WTC11 (cell line): Measurements from ENCODE around the gene BPTF. TPM values are rescaled to one million over a fixed set of nuclear protein-coding genes. Genes with fewer than 3 reads are reported as not detected.
A peak's percentile ranks its signal among the peaks of the same experiment; 100 is the strongest.
"Not testable (repeated sequence)": the region's sequence is repeated elsewhere in the genome, so short reads cannot be mapped to it uniquely, and the experiment has no call there.

ENCODE experiments used
- ATAC-seq: fragments of 200-7000 bp; cut with Tn5 transposase; 2 replicates; pipeline ENCODE4 v1.10.0; 2021; ENCODE audit warnings: mild to moderate bottlenecking, moderate library complexity
- CTCF ChIA-PET: fragments of 300-600 bp; sonication (Branson Sonifier 250); formaldehyde crosslinking; loops from one replicate; lab custom pipeline; 2021; ENCODE audit warnings: antibody characterized with exemption; lab: Charles Lee
- POLR2A ChIA-PET: fragments of 350-600 bp; sonication (Branson Sonifier 250); formaldehyde crosslinking; loops from one replicate; lab custom pipeline; 2021; ENCODE audit warnings: antibody characterized with exemption; lab: Charles Lee
- DNase-seq: peaks from one replicate; pipeline ENCODE4 v3.0.0; 2021; ENCODE audit warnings: low spot score
- H3K27ac Mint-ChIP-seq: 2 replicates; pipeline ENCODE4 v1.8.0; 2021; ENCODE audit warnings: mixed read lengths
- H3K27me3 Mint-ChIP-seq: 2 replicates; pipeline ENCODE4 v1.8.0; 2021; ENCODE audit warnings: low read depth, mild to moderate bottlenecking, moderate library complexity, mixed read lengths
- H3K36me3 Mint-ChIP-seq: 2 replicates; pipeline ENCODE4 v1.8.0; 2021; ENCODE audit warnings: mixed read lengths
- H3K4me1 Mint-ChIP-seq: 2 replicates; pipeline ENCODE4 v1.8.0; 2022; ENCODE audit warnings: mixed read lengths
- H3K4me3 Mint-ChIP-seq: 2 replicates; pipeline ENCODE4 v1.8.0; 2021; ENCODE audit warnings: mild to moderate bottlenecking, moderate library complexity, mixed read lengths
- H3K9me3 Mint-ChIP-seq: 2 replicates; pipeline ENCODE4 v1.8.0; 2021; ENCODE audit warnings: mixed read lengths
- ETV6 ChIP-seq: sonication (generic); formaldehyde crosslinking; IDR thresholded peaks from 2 replicates; pipeline ENCODE4 v1.8.1; 2022; ENCODE audit warnings: mild to moderate bottlenecking, missing genetic modification reagents
- GABPB1 ChIP-seq: sonication (generic); formaldehyde crosslinking; IDR thresholded peaks from 2 replicates; pipeline ENCODE4 v1.8.1; 2023; ENCODE audit warnings: mild to moderate bottlenecking, missing genetic modification reagents
- HMGXB4 ChIP-seq: sonication (generic); formaldehyde crosslinking; IDR thresholded peaks from 2 replicates; pipeline ENCODE4 v1.8.1; 2023; ENCODE audit warnings: mild to moderate bottlenecking, moderate library complexity, missing genetic modification reagents
- JAZF1 ChIP-seq: fragments of 250-450 bp; sonication (Bioruptor Pico); IDR thresholded peaks from 2 replicates; pipeline ENCODE4 v1.9.0; 2021; ENCODE audit warnings: moderate library complexity, mild to moderate bottlenecking, inconsistent platforms
- NR3C1 ChIP-seq: sonication (generic); formaldehyde crosslinking; conservative IDR thresholded peaks from 2 replicates; pipeline ENCODE4 v1.8.1; 2023; ENCODE audit warnings: low read depth, mild to moderate bottlenecking, missing genetic modification reagents
- RELA ChIP-seq: sonication (generic); formaldehyde crosslinking; IDR thresholded peaks from 2 replicates; pipeline ENCODE4 v1.8.1; 2022; ENCODE audit warnings: missing genetic modification reagents, mild to moderate bottlenecking, borderline replicate concordance
- RORB ChIP-seq: fragments of 250-450 bp; sonication (Bioruptor Pico); IDR thresholded peaks from 2 replicates; pipeline ENCODE4 v1.9.0; 2021; ENCODE audit warnings: mild to moderate bottlenecking
- SMAD3 ChIP-seq: sonication (generic); formaldehyde crosslinking; IDR thresholded peaks from 2 replicates; pipeline ENCODE4 v1.8.0; 2022; ENCODE audit warnings: missing genetic modification reagents, mild to moderate bottlenecking, borderline replicate concordance
- TEAD1 ChIP-seq: sonication (generic); formaldehyde crosslinking; IDR thresholded peaks from 2 replicates; pipeline ENCODE4 v1.8.0; 2022; ENCODE audit warnings: mild to moderate bottlenecking, missing genetic modification reagents
- ZNF416 ChIP-seq: fragments of 250-450 bp; sonication (Bioruptor Pico); IDR thresholded peaks from 2 replicates; pipeline ENCODE4 v1.9.0; 2021; ENCODE audit warnings: mild to moderate bottlenecking, inconsistent platforms
- ZNF423 ChIP-seq: fragments of 250-450 bp; sonication (Bioruptor Pico); IDR thresholded peaks from 2 replicates; pipeline ENCODE4 v2.1.2; 2022; ENCODE audit warnings: mild to moderate bottlenecking, moderate library complexity
- total RNA-seq: library from RNA; stranded (reverse); gene quantifications from 3 replicates; pipeline ENCODE4 v1.2.3, GENCODE V29; 2021
- TF ChIP-seq, protein P1 (sequence below): sonication (generic); formaldehyde crosslinking; IDR thresholded peaks from 2 replicates; pipeline ENCODE4 v1.8.0; 2022; ENCODE audit warnings: mild to moderate bottlenecking, missing genetic modification reagents
- TF ChIP-seq, protein P2 (sequence below): fragments of 250-450 bp; sonication (Bioruptor Pico); IDR thresholded peaks from 2 replicates; pipeline ENCODE4 v1.8.0; 2021; ENCODE audit warnings: mild to moderate bottlenecking
- TF ChIP-seq, protein P3 (sequence below): sonication (generic); formaldehyde crosslinking; IDR thresholded peaks from 2 replicates; pipeline ENCODE4 v1.8.1; 2022; ENCODE audit warnings: mild to moderate bottlenecking, moderate library complexity, missing genetic modification reagents
- TF ChIP-seq, protein P4 (sequence below): sonication (generic); formaldehyde crosslinking; IDR thresholded peaks from 2 replicates; pipeline ENCODE4 v1.8.1; 2022; ENCODE audit warnings: low read depth, missing genetic modification reagents, borderline replicate concordance
- TF ChIP-seq, protein P5 (sequence below): sonication (generic); formaldehyde crosslinking; IDR thresholded peaks from 2 replicates; pipeline ENCODE4 v1.8.1; 2022; ENCODE audit warnings: mild to moderate bottlenecking, missing genetic modification reagents, moderate library complexity, borderline replicate concordance
- TF ChIP-seq, protein P6 (sequence below): sonication (generic); formaldehyde crosslinking; IDR thresholded peaks from 2 replicates; pipeline ENCODE4 v1.8.0; 2022; ENCODE audit warnings: mild to moderate bottlenecking, missing genetic modification reagents
- TF ChIP-seq, protein P7 (sequence below): sonication (generic); formaldehyde crosslinking; IDR thresholded peaks from 2 replicates; pipeline ENCODE4 v1.8.0; 2022; ENCODE audit warnings: mild to moderate bottlenecking, missing genetic modification reagents

The BPTF gene
- total RNA-seq, 1 experiment from 2014 or later, result 178 TPM

- DNase-seq, ATAC-seq, H3K27me3 Mint-ChIP-seq, H3K9me3 Mint-ChIP-seq, H3K36me3 Mint-ChIP-seq, CTCF ChIA-PET, H3K4me1 Mint-ChIP-seq, H3K27ac Mint-ChIP-seq, POLR2A ChIA-PET, H3K4me3 Mint-ChIP-seq: not testable (repeated sequence)
Measured at GRCh38 chr17:68018493-68018892, 193.2 kb downstream of the BPTF start.

DNA sequence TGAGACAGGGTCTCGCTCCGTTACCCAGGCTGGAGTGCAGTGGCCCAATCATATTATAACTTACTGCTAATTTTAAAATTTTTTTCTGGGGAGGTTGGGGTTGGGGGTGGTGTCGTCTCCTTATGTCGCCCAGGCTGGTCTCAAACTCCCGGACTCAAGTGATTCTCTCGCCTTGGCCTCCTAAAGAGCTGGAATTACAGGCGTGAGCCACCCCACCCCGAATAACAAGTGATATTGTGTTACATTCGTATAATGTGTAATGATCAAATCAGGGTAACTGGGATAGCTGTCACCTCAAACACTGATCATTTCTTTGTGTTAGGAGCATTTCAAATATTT lies 194.0 kb downstream of the BPTF start:
- DNase-seq (no peak), ATAC-seq (no peak)
- H3K27me3 Mint-ChIP-seq, result no peaks in the 10 kb centered on the region
- peak; percentile 92 for TF ChIP-seq RORB (CRISPR knock-in tag)
- TF ChIP-seq RELA (CRISPR knock-in tag), result no peak
- H3K36me3 Mint-ChIP-seq, result no peaks in the 10 kb centered on the region
- no peaks in the 10 kb centered on the region for H3K9me3 Mint-ChIP-seq
- H3K4me3 Mint-ChIP-seq, result peak overlapping the region; percentile 83
- ChIA-PET CTCF (interaction anchor here (0.6 to 1.5 kb wide), 7 partner anchors 8 to 380 kb away, joined by 3 to 6 read pairs (median 4); no protein-coding TSS in a partner anchor), POLR2A (interaction anchor here (0.8 to 1.6 kb wide), 6 partner anchors 10 to 45 kb away, joined by 3 to 16 read pairs (median 6); partner anchors contain the start of gene KPNA2)
- peaks cover 8% of the 10 kb centered on the region for H3K4me1 Mint-ChIP-seq
- H3K27ac Mint-ChIP-seq, result no peak overlapping the region

DNA sequence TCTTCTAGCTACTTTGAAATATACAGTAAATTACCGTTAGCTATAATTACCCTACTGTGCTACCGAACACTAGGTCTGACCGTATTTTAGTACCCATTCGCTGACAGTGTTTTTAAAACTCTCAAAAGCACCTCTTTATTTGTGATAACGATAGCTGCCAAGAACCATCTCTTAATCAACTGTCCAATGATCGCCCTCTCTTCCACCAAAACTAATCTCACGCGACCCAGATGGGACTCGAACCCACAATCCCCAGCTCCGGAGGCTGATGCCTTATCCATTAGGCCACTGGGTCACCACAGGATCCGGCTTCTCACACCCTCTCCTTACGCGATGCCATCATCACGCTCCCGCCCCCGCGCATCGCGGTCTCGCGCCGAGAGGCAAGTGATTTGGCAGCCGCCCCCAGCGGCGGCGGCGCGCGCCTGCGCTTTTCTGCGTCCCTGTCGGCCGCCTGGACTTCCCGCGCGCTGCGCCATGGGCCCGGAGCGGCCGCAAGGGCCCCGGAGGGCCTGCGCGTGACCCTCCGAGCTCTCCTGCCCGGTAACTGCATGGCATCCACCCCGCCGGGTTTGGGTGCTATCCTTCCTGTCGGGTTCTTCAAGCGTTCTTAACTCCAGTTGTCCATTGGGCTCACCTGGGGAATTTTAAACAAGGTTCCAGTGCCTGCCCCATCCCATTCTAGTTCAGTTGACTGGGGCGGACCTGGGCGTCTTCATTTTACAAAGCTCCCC lies 194.5 kb downstream of the BPTF start:
- Mint-ChIP-seq H3K4me3 (peak overlapping the region; percentile 83), H3K27ac (peak overlapping the region; percentile 88), H3K36me3 (no peaks in the 10 kb centered on the region), H3K4me1 (peaks cover 8% of the 10 kb centered on the region), H3K9me3 (no peaks in the 10 kb centered on the region), H3K27me3 (no peaks in the 10 kb centered on the region)
- CTCF ChIA-PET, result interaction anchor here (0.6 to 1.5 kb wide), 14 partner anchors 8 to 379 kb away, joined by 3 to 9 read pairs (median 4); partner anchors contain the start of genes C17orf58 and KPNA2
- DNase-seq, result peak; percentile 99
- POLR2A ChIA-PET, result interaction anchor here (0.6 to 1.6 kb wide), 10 partner anchors 10 to 302 kb away, joined by 3 to 16 read pairs (median 4); partner anchors contain the start of gene KPNA2
- peak; percentile 84 for ATAC-seq
- TF ChIP-seq ZNF416 (CRISPR knock-in tag) (0 out of 2 replicates have a peak, but pooled peaks have one; percentile 7), TEAD1 (CRISPR knock-in tag) (peak; percentile 67; the same call in 1 of the 2 replicates), SMAD3 (CRISPR knock-in tag) (peak; percentile 26; the same call in 1 of the 2 replicates), NR3C1 (CRISPR knock-in tag) (0 out of 2 replicates have a peak, but pooled peaks have one; percentile 32), ZNF423 (CRISPR knock-in tag) (peak; percentile 93), JAZF1 (CRISPR knock-in tag) (0 out of 2 replicates have a peak, but pooled peaks have one; percentile 25), ETV6 (CRISPR knock-in tag) (peak; percentile 98), GABPB1 (CRISPR knock-in tag) (peak; percentile 83), HMGXB4 (CRISPR knock-in tag) (peak; percentile 100; the same call in 1 of the 2 replicates)
- TF ChIP-seq, protein P1, sequence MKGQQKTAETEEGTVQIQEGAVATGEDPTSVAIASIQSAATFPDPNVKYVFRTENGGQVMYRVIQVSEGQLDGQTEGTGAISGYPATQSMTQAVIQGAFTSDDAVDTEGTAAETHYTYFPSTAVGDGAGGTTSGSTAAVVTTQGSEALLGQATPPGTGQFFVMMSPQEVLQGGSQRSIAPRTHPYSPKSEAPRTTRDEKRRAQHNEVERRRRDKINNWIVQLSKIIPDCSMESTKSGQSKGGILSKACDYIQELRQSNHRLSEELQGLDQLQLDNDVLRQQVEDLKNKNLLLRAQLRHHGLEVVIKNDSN, result no peak
- TF ChIP-seq, protein P2, sequence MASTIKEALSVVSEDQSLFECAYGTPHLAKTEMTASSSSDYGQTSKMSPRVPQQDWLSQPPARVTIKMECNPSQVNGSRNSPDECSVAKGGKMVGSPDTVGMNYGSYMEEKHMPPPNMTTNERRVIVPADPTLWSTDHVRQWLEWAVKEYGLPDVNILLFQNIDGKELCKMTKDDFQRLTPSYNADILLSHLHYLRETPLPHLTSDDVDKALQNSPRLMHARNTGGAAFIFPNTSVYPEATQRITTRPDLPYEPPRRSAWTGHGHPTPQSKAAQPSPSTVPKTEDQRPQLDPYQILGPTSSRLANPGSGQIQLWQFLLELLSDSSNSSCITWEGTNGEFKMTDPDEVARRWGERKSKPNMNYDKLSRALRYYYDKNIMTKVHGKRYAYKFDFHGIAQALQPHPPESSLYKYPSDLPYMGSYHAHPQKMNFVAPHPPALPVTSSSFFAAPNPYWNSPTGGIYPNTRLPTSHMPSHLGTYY (CRISPR knock-in tag), result no peak
- TF ChIP-seq, protein P3, sequence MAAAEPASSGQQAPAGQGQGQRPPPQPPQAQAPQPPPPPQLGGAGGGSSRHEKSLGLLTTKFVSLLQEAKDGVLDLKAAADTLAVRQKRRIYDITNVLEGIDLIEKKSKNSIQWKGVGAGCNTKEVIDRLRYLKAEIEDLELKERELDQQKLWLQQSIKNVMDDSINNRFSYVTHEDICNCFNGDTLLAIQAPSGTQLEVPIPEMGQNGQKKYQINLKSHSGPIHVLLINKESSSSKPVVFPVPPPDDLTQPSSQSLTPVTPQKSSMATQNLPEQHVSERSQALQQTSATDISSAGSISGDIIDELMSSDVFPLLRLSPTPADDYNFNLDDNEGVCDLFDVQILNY (CRISPR knock-in tag), result peak; percentile 97
- TF ChIP-seq, protein P4, sequence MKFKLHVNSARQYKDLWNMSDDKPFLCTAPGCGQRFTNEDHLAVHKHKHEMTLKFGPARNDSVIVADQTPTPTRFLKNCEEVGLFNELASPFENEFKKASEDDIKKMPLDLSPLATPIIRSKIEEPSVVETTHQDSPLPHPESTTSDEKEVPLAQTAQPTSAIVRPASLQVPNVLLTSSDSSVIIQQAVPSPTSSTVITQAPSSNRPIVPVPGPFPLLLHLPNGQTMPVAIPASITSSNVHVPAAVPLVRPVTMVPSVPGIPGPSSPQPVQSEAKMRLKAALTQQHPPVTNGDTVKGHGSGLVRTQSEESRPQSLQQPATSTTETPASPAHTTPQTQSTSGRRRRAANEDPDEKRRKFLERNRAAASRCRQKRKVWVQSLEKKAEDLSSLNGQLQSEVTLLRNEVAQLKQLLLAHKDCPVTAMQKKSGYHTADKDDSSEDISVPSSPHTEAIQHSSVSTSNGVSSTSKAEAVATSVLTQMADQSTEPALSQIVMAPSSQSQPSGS (CRISPR knock-in tag), result no peak
- TF ChIP-seq, protein P5, sequence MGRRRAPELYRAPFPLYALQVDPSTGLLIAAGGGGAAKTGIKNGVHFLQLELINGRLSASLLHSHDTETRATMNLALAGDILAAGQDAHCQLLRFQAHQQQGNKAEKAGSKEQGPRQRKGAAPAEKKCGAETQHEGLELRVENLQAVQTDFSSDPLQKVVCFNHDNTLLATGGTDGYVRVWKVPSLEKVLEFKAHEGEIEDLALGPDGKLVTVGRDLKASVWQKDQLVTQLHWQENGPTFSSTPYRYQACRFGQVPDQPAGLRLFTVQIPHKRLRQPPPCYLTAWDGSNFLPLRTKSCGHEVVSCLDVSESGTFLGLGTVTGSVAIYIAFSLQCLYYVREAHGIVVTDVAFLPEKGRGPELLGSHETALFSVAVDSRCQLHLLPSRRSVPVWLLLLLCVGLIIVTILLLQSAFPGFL, result 0 out of 2 replicates have a peak, but pooled peaks have one; percentile 84
- TF ChIP-seq, protein P6, sequence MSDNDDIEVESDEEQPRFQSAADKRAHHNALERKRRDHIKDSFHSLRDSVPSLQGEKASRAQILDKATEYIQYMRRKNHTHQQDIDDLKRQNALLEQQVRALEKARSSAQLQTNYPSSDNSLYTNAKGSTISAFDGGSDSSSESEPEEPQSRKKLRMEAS, result peak; percentile 86
- TF ChIP-seq, protein P7, sequence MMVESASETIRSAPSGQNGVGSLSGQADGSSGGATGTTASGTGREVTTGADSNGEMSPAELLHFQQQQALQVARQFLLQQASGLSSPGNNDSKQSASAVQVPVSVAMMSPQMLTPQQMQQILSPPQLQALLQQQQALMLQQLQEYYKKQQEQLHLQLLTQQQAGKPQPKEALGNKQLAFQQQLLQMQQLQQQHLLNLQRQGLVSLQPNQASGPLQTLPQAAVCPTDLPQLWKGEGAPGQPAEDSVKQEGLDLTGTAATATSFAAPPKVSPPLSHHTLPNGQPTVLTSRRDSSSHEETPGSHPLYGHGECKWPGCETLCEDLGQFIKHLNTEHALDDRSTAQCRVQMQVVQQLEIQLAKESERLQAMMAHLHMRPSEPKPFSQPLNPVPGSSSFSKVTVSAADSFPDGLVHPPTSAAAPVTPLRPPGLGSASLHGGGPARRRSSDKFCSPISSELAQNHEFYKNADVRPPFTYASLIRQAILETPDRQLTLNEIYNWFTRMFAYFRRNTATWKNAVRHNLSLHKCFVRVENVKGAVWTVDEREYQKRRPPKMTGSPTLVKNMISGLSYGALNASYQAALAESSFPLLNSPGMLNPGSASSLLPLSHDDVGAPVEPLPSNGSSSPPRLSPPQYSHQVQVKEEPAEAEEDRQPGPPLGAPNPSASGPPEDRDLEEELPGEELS, result peak; percentile 79
